Lung microvascular endothelial cell (primary cell): Measurements from ENCODE around the gene LMTK2. TPM values are rescaled to one million over a fixed set of nuclear protein-coding genes. Genes with fewer than 3 reads are reported as not detected.
A peak's percentile ranks its signal among the peaks of the same experiment; 100 is the strongest.

ENCODE experiments used
- DNase-seq, 2 donors: peaks; one replicate each; pipeline versions ENCODE4 v3.0.0 to v3.0.0-alpha.2; 2010; ENCODE audit warnings: low read depth in 2 of 2
- total RNA-seq: library from RNA; depleted of rRNA; stranded (reverse); fragments of >200 nt; gene quantifications from 2 replicates; pipeline ENCODE4 v1.2.1, GENCODE V29; 2014

The LMTK2 gene
- 6.5 and 7.1 TPM in 2 replicates for total RNA-seq

DNA sequence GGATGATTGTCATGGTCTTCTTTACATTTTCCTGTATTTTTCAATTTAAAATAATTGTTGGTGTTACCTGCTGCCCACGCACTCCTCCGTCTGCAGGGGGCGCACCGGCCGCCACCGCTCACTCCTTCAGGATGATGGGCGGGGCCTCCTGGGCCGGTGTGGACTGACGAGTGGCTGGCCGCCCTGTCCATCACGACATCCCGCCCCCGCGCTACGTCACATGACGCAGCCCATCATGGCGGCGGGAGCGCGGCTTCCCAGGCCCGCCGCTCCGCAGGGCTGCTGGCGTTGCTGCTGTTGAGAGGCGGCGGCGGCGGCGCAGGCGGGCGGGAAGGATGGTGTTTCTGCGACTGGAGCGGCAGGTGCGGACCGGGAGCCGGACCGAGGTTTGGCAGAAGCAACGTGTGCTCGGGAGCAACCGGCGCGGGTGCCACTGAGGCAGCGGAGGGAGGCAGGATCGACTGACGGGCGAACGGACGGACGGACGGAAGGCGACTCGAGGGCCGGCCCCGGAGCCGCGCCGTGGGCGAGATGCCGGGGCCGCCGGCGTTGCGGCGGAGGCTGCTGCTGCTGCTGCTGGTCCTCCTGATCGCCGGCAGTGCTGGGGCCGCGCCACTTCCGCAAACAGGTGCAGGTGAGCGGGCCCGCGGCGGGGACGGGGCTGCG is at the start of gene LMTK2:
Gene LMTK2 (plus strand): TSS at position 216 of the 666 bp plus-strand sequence. CDS start 316 bp downstream, at position 532.
- peak; percentile 94 to 96 for DNase-seq

DNA sequence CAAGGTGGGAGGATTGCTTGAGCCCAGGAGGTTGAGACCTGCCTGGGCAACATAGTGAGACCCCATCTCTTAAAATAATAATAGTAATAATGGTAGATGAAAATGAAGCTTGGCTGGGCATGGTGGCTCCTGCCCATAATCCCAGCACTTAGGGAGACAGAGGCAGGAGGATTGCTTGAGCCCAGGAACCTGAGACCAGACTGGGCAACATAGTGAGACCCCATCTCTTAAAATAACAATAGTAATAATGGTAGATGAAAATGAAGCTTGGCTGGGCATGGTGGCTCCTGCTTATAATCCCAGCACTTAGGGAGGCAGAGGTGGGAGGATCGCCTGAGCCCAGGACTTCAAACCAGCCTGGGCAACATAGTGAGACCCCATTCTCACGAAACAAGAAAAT is 49.5 kb upstream of the LMTK2 start:
- no peak for DNase-seq

DNA sequence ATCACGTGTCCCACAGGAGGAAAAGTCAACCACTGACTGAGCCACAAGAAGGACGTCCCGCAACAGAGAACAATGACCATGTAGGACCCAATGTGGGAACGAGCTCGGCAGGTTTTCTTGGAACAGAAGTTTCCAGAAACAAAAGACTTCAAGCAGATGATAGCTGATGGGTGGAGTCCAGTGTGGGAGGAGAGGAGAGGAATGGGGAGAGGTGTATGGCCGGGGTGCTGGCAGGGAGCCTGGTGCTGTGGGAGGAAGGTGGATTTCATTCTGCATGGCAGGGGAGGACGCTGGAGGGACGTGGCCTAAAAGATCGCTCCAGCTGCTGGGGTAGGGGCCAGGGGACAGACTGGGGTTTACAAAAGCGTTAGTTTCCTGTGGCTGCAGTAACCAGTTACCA is 48.5 kb upstream of the LMTK2 start:
- no peak for DNase-seq

DNA sequence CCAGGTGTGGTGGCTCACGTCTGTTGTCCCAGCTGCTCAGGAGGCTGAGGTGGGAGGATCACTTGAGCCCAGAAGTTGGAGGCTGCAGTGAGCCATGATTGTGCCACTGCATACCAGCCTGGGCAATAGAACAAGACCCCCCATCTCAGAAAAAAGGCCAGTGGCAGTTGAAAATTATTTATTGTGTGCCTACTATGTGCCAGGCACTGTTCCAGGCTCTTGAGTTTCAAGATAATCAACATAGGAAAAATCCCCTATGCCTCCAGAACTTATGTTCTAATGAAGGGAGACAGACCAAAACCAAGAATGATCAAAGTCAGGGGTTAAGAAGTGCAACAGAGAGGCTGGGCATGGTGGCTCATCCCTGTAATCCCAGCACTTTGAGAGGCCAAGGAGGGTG is 42.4 kb upstream of the LMTK2 start:
- DNase-seq, result no peak

DNA sequence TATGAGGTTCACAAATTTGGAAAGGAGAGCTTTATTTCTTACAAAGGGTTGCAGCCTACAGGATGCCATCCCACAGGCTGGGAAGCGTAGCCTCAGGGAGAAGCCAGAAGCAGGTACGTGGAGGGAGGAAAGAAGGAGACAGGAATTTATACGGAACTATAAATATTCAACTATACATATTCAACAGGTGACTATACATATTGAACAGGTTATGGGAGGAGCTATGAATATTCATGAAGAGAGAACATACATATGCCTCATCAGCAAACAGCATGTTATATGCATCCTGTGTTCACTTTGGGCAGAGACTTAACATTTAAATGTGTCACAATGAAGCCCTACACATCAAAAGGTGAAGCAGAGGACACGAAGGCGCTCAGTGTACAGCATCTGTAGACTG is 40.5 kb upstream of the LMTK2 start:
- DNase-seq, result no peak

DNA sequence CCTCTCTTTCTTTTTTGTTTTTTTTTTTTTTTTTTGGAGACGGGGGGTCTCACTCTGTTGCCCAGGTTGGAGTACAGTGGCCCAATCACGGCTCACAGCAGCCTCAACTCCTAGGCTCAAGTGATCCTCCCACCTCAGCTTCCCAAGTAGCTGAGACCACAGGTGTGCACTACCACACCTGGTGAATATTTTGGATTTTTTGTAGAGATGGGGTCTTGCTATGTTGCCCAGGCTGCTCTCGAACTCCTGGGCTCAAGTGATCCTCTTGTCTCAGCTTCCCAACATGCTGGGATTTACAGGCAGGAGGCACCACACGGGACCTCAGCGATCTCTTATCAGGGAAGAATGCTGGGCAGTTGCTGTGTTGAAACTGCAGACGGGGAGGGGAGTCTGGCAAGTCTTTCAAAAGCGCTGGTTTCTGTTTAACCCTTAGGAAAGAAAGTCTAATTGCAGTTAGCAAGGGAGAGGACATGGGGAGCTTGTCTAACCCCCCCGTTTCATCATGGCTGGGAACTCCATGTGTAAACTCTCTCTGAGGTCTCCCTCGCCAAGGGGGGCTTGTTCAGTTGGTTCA is 39.6 kb upstream of the LMTK2 start:
- no peak for DNase-seq

DNA sequence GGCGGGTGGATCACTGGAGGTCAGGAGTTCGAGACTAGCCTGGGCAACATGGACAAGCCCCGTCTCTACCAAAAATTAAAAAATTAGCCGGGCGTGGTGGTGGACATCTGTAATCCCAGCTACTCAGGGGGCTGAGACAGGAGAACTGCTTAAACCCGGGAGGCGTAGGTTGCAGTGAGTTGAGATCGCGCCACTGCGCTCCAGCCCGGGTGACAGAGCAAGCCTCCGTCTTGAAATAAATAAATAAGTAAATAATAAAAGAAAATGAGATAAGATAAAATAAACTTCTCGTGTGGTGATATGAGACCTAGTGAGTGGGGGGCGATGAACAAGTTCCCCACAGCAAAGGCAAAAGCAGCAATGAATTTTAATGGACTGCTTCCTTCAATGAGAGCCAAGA is 33.6 kb upstream of the LMTK2 start:
- DNase-seq, result no peak

DNA sequence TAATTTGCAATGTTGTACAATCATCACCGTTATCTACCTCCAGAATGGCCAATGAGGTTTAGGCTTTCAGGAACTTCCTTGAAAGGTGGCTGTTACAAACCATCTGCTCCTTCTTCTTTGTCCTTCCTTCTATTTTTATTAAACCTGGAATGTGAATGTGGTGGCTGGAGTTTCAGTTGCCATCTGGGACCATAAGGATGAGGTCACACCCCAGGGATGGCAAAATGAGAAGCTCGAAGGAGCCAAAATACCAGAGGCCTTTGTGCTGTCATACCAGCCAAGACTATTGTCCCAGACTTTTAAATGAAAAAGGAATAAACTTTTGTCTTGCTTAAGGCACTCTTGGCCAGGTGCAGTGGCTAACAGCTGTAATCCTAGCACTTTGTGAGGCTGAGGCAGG is 30.9 kb upstream of the LMTK2 start:
- DNase-seq, result no peak

DNA sequence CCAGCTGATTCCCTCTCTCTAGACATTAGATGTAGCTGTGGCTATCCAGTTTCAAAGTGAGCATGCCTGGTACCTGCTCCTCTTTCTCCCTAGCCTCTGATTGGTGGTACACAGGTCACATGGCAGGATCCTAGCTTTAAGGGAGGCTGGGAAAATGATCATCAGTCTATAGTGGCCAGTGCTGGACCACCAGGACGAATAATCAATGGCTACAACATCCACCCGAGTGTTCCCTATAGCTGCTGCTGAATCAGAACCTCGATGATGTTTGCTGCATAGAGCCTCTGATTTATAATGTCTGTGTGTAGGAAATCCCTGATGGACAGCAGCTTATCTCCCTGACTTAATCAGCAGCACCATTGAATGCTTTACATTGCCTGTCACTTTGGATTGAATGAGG is 28.9 kb upstream of the LMTK2 start:
- DNase-seq, result no peak

DNA sequence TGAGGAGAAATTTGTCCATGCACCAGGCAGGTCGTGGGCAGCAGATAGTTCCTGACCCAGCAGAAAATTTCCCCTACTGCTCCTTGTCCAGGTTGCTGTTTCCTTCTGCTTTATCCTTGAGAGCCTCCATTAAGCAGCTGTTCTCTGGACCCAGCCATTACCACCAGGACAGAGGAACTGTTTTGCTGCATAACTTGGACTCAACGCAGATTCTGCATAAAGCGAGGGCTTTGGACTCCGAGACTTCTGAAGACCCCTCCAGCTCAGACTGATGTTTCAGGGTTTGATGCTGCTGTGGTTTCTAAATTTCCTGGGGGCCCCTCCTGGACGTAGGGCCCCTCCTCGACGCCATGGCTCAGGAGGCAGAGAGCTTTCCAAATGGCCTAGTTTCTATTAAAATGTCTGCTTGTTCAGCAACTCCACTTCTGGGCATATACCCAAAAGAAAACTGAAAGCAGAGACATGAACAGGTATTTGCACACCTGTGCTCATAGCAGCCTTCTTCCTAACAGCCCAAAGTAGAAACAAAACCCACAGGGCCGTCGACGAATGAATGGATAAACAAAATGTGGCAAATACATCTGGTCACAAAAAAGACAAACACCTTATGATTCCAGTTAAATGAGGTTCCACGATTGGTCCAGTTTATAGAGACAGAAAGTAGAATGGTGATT is 28.3 kb upstream of the LMTK2 start:
- no peak for DNase-seq

DNA sequence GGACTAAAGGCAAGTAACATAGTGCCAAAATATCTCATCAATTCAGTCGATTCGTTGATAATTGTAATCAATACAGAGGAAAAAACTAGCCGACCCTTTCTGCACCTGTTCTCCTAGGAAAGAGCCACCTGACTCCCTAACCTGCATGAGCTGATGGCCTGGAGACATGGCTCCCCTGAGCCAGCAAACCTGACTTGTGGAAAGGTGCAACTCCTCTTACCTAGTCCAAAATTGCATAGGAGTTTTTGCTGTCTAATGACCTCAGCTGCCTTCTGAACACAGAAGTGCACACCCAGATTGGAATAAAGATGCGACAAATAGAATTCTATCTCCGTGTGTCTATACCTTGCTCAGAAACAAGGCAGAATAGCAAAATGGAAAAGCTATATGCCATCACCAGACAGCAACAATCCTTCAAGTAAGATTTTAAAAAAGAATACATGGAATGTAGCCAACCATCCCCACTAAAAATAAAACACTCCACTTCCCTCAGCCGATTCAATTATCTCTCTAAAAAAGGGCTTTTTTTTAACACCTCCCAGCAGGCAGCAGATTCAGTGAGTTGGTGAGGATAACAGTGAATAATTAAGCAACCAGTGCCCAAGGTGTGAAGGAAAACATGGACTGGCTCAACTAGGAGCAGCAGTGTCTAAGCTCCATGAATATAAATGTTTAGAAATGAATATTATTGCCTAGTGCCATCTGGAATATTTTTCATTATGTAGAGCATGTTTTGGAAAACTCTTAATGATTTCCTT is 26.6 kb upstream of the LMTK2 start:
- DNase-seq, result no peak

DNA sequence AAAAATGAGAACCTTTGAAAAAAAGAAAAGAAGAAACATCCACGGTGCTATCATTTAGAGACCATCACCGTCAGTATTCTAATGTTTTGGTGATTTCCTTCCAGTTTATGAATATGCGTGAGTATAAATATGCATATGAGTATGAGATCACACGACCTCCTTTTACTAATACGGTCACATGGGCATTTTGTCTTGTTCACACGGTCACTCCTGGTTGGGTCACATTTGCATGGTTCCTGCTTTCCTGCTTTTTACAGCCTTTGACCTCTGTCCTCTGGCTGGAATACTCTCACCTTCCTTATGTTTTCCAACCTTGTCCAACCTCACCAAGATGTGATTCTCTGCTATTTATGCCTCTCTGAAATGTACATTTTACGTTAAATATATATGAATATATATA is 25.3 kb upstream of the LMTK2 start:
- DNase-seq, result peak in 1 of 2 donors; percentile 21

DNA sequence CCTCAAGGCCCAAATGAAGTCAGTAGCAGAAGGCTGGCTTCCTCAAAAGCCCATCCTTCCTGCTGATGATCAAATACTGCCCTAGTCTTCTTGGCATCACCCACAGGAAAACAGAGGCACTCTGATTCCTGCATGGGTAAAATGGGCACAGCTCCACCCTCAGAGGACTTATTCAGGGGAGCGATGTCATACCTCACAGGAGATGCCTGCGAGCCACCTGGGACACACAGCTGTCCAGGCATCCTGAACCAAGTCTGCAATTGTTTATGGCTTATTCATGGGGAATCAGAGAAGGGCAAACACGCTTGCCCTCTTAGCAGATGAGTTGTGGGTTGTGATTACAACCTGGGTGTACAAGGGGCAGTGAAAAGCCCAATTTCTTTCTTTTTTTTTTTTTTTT is 22.0 kb upstream of the LMTK2 start:
- DNase-seq, result no peak

DNA sequence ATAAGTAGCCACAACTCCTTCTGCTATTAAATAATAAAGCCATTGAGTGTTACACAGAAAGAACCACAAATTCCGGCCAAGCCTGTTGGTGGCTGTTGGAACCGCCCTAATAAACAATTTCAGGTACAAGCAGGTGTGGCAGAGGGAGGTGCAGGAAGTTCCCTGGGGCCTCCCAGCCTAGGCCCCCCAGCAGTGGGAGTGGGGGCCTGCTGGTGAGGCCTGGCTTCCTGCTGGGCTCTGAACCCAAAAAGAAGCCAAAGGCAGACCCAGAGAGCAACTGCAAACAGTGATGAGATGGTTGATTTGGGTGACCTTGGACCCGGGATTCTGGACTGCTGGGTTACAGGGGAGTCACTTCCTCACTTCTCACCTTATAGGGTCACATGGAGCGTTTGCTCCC is 21.0 kb upstream of the LMTK2 start:
- no peak for DNase-seq

DNA sequence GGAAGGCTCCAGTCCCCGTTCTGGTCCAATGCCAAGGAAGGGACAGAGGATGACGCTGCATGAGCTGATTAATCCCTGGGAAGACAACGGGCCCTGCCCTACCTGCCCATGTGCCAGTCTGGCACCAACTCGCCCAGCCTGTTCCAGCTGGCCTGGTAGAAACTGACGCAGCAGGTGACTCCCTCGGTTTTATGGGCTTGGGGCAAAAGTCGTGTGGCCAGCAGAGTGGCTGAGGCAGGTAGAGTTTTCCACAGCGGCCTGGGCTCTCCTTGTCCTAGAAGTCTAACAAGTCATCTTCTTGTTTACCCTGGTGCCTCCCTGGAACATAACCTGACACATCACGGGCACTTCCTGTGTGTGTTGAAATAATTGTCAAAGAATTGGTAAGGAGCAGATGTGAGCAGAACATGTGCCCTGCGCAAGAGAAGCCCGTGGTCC is 20.4 kb upstream of the LMTK2 start:
- no peak for DNase-seq

DNA sequence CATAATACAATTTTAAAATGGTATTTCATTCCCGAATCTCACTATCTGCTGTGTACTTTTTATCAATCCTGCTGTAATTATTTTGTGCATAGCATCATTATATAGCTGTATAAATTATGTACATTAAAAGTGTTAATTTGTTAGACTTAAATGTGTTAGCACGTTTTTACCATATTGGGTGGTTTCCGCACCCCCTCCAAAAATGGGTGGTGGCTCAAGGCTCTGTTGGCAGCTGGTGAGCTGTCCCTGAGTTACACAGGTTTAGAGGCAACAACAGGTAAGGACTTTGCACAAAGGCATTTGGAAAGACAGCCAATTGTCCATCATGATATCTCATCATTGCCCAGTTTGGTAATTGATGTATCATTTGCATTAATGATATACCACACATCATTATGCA is 18.6 kb upstream of the LMTK2 start:
- DNase-seq, result no peak

DNA sequence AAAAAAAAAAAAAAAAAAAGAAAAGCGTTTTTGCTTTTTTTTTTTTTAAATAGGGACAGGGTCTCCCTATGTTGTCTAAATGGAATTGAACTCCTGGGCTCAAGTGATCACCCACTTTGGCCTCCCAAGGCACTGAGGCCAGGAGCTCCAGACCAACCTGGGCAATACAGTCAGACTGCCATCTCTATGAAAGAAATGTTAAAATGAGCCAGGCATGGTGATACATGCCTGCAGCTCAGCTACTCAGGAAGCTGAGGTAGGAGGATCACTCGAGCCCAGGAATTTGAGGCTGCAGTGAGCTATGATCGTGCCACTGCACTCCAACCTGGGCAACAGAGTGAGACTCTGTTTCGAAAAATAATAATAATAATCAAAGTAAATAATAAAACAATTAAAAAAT is 16.5 kb upstream of the LMTK2 start:
- DNase-seq, result no peak

DNA sequence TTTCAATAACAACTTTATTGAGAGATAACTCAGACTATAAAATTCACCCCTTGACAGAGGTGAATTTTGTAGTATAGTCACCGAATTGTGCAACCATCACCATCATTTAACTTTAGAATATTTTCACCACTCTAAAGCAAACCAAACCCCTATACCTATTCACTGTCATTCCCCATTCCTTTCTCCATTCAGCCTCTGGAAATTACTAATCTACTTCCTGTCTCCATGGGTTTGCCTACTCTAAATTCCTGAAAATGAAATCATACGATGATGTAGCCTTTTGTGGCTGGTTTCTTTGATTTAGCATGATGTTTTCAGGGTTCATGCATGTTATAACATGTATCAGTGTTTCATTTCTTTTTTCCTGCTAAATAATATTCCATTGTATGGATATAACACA is 15.6 kb upstream of the LMTK2 start:
- DNase-seq, result peak in 1 of 2 donors; percentile 7

DNA sequence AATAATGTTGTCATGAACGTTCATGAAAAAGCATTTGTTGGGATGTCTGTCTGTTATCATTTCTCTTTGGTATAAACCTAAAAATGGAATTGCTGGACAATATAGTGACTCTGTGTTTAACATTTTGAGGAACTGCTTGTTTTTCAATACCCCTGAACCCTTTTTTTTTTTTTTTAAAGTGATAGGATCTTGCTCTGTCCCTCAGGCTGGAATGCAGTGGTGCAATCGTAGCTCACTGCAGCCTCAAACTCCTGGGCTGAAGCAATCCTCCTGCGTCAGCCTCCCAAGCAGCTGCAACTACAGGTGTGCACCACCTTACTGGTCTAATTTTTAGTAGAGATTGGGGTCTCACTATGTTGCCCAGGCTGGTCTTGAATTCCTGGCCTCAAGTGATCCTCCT is 15.1 kb upstream of the LMTK2 start:
- no peak for DNase-seq

DNA sequence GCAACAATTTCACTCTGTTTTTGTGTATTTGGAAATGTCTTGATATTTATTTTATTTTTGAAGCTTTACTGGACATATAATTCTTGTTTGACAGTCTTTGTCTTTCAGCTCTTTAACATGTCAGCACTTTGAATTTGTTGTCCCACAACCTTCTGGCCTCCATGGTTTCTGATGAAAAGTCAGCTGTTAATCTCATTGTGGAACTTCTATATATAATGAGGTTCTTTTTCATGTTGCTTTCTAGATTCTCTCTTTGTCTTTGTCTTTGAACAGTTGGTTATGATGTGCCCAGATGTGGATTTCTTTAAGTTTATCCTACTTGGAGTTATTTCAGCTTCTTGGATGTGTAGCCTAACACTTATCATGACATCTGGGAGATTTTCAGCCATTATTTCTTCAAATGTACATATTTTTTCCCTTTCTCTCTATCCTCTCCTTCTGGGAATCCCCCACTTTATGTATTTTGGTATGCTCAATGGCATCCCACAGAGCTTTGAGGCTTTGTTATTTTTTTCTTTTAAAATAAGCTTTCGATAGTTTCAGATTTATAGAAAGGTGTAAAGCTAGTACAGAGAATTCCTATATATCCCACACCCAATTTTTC is 9.5 kb upstream of the LMTK2 start:
- no peak for DNase-seq

DNA sequence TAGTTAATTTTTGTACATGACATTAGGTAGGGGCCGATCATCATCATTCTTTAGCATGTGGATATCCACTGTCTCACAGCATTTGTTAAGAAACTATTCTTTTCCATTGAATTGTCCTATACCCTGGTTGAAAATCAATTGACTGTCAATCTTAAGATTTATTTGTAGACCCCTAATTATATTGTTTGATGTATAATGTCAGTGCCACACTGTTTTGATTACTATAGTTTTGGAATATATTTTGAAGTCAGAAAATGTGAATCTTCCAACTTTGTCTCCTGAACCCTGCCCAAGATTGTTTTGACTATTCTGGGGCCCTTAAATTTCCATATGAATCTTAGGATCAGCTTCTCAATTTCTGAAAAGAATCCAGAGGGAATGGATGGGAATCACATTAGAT is 6.6 kb upstream of the LMTK2 start:
- no peak for DNase-seq

DNA sequence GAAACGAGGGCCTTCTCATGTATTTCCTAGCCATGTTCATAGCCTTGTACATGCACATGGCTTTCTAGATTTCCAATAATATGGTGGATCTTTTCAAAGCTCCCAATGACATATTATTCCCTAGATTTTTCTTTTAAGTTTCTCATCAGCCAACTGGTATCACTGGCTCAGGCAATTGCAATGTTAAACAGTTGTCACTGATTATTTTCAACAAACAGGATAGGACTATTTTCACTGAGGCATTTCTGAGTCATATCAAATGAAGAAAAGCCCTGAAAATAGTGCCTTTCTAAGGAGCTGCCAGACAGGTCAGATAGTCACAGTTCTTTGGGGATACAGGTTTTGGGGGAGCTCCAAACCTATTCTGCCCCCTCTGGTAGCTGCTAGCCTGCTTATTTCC is 4.5 kb upstream of the LMTK2 start:
- no peak for DNase-seq
